HG03159 (cell line): ENCODE data around the gene TK1.

Source experiments
- ATAC-seq: cut with Tn5 transposase; IDR thresholded peaks from one replicate; pipeline ENCODE4 v1.9.1; 2021; ENCODE audit warnings: mild to moderate bottlenecking, moderate library complexity; ENCODE audit not compliant: unreplicated experiment

TK1 gene

GRCh38 chr17:78135858-78136500, 50.9 kb downstream of the TK1 start:
- ATAC-seq: no peak

- no peak for ATAC-seq
Observed at GRCh38 chr17:78134899-78135385, 51.9 kb downstream of the TK1 start.

- ATAC-seq: no peak
Observed at GRCh38 chr17:78133971-78134898, 52.6 kb downstream of the TK1 start.

- no peak for ATAC-seq
Observed at GRCh38 chr17:78133179-78133951, 53.5 kb downstream of the TK1 start.

- ATAC-seq: no peak
Observed at GRCh38 chr17:78132767-78133178, 54.1 kb downstream of the TK1 start.

- ATAC-seq: no peak
Observed at GRCh38 chr17:78132084-78132676, 54.7 kb downstream of the TK1 start.

GRCh38 chr17:78131172-78132083, 55.4 kb downstream of the TK1 start:
- ATAC-seq: no peak

- no peak for ATAC-seq
Observed at GRCh38 chr17:78130437-78131101, 56.3 kb downstream of the TK1 start, which contains the start of gene TMC8. Gene TMC8, plus strand, starts transcription at chr17:78130771. Its CDS starts 818 bp downstream, at chr17:78131589.

GRCh38 chr17:78130090-78130436, 56.8 kb downstream of the TK1 start:
- ATAC-seq: no peak

GRCh38 chr17:78129351-78130089, 57.3 kb downstream of the TK1 start:
- no peak for ATAC-seq

GRCh38 chr17:78128551-78129350, 58.1 kb downstream of the TK1 start, which contains the start of gene TMC6:
Gene TMC6, minus strand, starts transcription at chr17:78128755. Its CDS starts 1,923 bp downstream, at chr17:78126832.
- ATAC-seq: no peak

GRCh38 chr17:78127888-78128550, 58.8 kb downstream of the TK1 start:
- no peak for ATAC-seq

GRCh38 chr17:78127239-78127887, 59.5 kb downstream of the TK1 start:
- no peak for ATAC-seq

- no peak for ATAC-seq
Observed at GRCh38 chr17:78126895-78127238, 60.0 kb downstream of the TK1 start.

- ATAC-seq: no peak
Observed at GRCh38 chr17:78125976-78126894, 60.6 kb downstream of the TK1 start.
